HepG2 (cell line): ENCODE data around the gene NLRX1. TPM values are rescaled to one million over a fixed set of nuclear protein-coding genes. Genes with fewer than 3 reads are reported as not detected.

Experiments
- BCL3 ChIP-seq: sonication (generic); formaldehyde crosslinking; IDR thresholded peaks from 2 replicates; pipeline ENCODE4 v1.5.1; 2020; ENCODE audit warnings: mild to moderate bottlenecking, missing genetic modification reagents, moderate library complexity
- BRF2 ChIP-seq: sonication (generic); formaldehyde crosslinking; IDR thresholded peaks from 2 replicates; pipeline ENCODE4 v1.8.1; 2022; ENCODE audit warnings: mild to moderate bottlenecking, missing genetic modification reagents
- CENPX ChIP-seq: sonication (generic); formaldehyde crosslinking; IDR thresholded peaks from 2 replicates; pipeline ENCODE4 v1.9.0; 2021; ENCODE audit warnings: mild to moderate bottlenecking, missing genetic modification reagents, moderate library complexity
- FOXJ3 ChIP-seq: sonication (generic); formaldehyde crosslinking; IDR thresholded peaks from 2 replicates; pipeline ENCODE4 v1.4.0; 2020; ENCODE audit warnings: missing genetic modification reagents, mild to moderate bottlenecking, borderline replicate concordance
- HMGA1 ChIP-seq: sonication (generic); formaldehyde crosslinking; conservative IDR thresholded peaks from 2 replicates; pipeline ENCODE4 v1.4.0; 2020; ENCODE audit warnings: missing genetic modification reagents
- HNRNPK ChIP-seq: fragments of 200-400 bp; formaldehyde crosslinking; IDR thresholded peaks from 2 replicates; pipeline ENCODE4 v1.6.1; 2018; ENCODE audit warnings: low read length, low read depth, moderate library complexity, mild to moderate bottlenecking; ENCODE audit not compliant: poor library complexity, severe bottlenecking
- KMT2B ChIP-seq: IDR thresholded peaks from 2 replicates; pipeline ENCODE4 v1.6.1; 2016; ENCODE audit warnings: missing genetic modification reagents, missing compliant biosample characterization
- MATR3 ChIP-seq: sonication (generic); formaldehyde crosslinking; IDR thresholded peaks from 2 replicates; pipeline ENCODE4 v1.4.0; 2020; ENCODE audit warnings: missing genetic modification reagents
- NR2F1 ChIP-seq, 2 experiments: fragments of 450-650 bp in 1 of 2; formaldehyde crosslinking in 1 of 2; IDR thresholded peaks; 2 replicates each; pipeline versions ENCODE4 v1.5.0 to v1.6.1; 2016 to 2020; ENCODE audit warnings: mild to moderate bottlenecking in 1 of 2, missing compliant biosample characterization in 1 of 2, missing genetic modification reagents in 1 of 2, moderate library complexity in 1 of 2
- ZBTB44 ChIP-seq: sonication (generic); formaldehyde crosslinking; IDR thresholded peaks from 2 replicates; pipeline ENCODE4 v1.4.0; 2020; ENCODE audit warnings: missing genetic modification reagents
- ZNF207 ChIP-seq: fragments of 450-650 bp; IDR thresholded peaks from 2 replicates; pipeline ENCODE4 v1.6.1; 2016; ENCODE audit warnings: antibody characterized with exemption, borderline replicate concordance
- ZNF276 ChIP-seq: sonication (generic); formaldehyde crosslinking; IDR thresholded peaks from 2 replicates; pipeline ENCODE4 v1.4.0; 2020; ENCODE audit warnings: mild to moderate bottlenecking, low read depth, missing genetic modification reagents
- polyA plus RNA-seq, 8 experiments: library from polyadenylated mRNA; depleted of rRNA in 3 of 8; stranded (reverse) in 7 of 8; unstranded in 1 of 8; fragments of >200 nt; fragmentation: Illumina TruSeq in 4 of 8; extraction: Trizol in 4 of 8; gene quantifications; 2 replicates each; pipeline versions ENCODE4 v1.2.1 to v1.2.3, GENCODE V29; 2011 to 2016; ENCODE audit warnings: low read depth in 4 of 8, missing spikeins in 1 of 8, mixed read lengths in 1 of 8; ENCODE audit not compliant: insufficient read depth in 1 of 8
- total RNA-seq, 5 experiments: library from RNA; depleted of rRNA; stranded (reverse); fragments of >200 nt; fragmentation: Illumina TruSeq; extraction: Trizol; gene quantifications; 2 replicates each; pipeline ENCODE4 v1.2.3, GENCODE V29; 2016; ENCODE audit warnings: low read depth in 1 of 5
- TF ChIP-seq, protein P1 (sequence below): sonication (generic); formaldehyde crosslinking; IDR thresholded peaks from 2 replicates; pipeline ENCODE4 v1.4.0; 2020; ENCODE audit warnings: missing genetic modification reagents
- TF ChIP-seq, protein P2 (sequence below): IDR thresholded peaks from 2 replicates; pipeline ENCODE4 v1.6.1; 2016; ENCODE audit warnings: low read depth, borderline replicate concordance
- TF ChIP-seq, protein P3 (sequence below): sonication (generic); formaldehyde crosslinking; IDR thresholded peaks from 2 replicates; pipeline ENCODE4 v1.4.0; 2020; ENCODE audit warnings: mild to moderate bottlenecking, missing genetic modification reagents
- TF ChIP-seq, protein P4 (sequence below): sonication (generic); formaldehyde crosslinking; IDR thresholded peaks from 2 replicates; pipeline ENCODE4 v1.4.0; 2020; ENCODE audit warnings: mild to moderate bottlenecking, missing genetic modification reagents

Gene NLRX1
- total and polyA plus RNA-seq, 2 of the 13 experiments (the other 11 are each of a cell fraction or from before 2014, with no cell fraction given): 8.7 to 11.0 TPM

GRCh38 chr11:119121008-119121810, 47.3 kb upstream of the NLRX1 start, which contains the start of gene HINFP (continued):
- TF ChIP-seq, protein P1, sequence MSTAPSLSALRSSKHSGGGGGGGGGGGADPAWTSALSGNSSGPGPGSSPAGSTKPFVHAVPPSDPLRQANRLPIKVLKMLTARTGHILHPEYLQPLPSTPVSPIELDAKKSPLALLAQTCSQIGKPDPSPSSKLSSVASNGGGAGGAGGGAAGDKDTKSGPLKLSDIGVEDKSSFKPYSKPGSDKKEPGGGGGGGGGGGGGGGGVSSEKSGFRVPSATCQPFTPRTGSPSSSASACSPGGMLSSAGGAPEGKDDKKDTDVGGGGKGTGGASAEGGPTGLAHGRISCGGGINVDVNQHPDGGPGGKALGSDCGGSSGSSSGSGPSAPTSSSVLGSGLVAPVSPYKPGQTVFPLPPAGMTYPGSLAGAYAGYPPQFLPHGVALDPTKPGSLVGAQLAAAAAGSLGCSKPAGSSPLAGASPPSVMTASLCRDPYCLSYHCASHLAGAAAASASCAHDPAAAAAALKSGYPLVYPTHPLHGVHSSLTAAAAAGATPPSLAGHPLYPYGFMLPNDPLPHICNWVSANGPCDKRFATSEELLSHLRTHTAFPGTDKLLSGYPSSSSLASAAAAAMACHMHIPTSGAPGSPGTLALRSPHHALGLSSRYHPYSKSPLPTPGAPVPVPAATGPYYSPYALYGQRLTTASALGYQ (CRISPR knock-in tag): no peak
- TF ChIP-seq BCL3 (CRISPR knock-in tag) (no peak), ZNF276 (CRISPR knock-in tag) (no peak), ZBTB44 (no peak; the same call in 1 of the 2 replicates), ZNF207 (no peak), HNRNPK (no peak), FOXJ3 (CRISPR knock-in tag) (no peak), CENPX (CRISPR knock-in tag) (no peak), NR2F1 (CRISPR knock-in tag; IDR thresholded peaks at IDR 0.05) (no peak), HMGA1 (CRISPR knock-in tag) (no peak), BRF2 (CRISPR knock-in tag) (0 out of 2 replicates have a peak, but pooled peaks have one; percentile 48), KMT2B (CRISPR knock-in tag) (0 out of 2 replicates have a peak, but pooled peaks have one; percentile 50), MATR3 (CRISPR knock-in tag) (no peak)
- TF ChIP-seq, protein P2, sequence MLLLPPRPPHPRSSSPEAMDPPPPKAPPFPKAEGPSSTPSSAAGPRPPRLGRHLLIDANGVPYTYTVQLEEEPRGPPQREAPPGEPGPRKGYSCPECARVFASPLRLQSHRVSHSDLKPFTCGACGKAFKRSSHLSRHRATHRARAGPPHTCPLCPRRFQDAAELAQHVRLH (CRISPR knock-in tag): peak; percentile 62; the same call in 1 of the 2 replicates
- TF ChIP-seq, protein P3, sequence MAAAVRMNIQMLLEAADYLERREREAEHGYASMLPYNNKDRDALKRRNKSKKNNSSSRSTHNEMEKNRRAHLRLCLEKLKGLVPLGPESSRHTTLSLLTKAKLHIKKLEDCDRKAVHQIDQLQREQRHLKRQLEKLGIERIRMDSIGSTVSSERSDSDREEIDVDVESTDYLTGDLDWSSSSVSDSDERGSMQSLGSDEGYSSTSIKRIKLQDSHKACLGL (CRISPR knock-in tag): peak; percentile 35
- TF ChIP-seq, protein P4, sequence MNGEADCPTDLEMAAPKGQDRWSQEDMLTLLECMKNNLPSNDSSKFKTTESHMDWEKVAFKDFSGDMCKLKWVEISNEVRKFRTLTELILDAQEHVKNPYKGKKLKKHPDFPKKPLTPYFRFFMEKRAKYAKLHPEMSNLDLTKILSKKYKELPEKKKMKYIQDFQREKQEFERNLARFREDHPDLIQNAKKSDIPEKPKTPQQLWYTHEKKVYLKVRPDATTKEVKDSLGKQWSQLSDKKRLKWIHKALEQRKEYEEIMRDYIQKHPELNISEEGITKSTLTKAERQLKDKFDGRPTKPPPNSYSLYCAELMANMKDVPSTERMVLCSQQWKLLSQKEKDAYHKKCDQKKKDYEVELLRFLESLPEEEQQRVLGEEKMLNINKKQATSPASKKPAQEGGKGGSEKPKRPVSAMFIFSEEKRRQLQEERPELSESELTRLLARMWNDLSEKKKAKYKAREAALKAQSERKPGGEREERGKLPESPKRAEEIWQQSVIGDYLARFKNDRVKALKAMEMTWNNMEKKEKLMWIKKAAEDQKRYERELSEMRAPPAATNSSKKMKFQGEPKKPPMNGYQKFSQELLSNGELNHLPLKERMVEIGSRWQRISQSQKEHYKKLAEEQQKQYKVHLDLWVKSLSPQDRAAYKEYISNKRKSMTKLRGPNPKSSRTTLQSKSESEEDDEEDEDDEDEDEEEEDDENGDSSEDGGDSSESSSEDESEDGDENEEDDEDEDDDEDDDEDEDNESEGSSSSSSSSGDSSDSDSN: no peak
